ENCODE measurements around the gene HDAC1.
A peak's percentile ranks its signal among the peaks of the same experiment; 100 is the strongest.

The HDAC1 gene

DNA sequence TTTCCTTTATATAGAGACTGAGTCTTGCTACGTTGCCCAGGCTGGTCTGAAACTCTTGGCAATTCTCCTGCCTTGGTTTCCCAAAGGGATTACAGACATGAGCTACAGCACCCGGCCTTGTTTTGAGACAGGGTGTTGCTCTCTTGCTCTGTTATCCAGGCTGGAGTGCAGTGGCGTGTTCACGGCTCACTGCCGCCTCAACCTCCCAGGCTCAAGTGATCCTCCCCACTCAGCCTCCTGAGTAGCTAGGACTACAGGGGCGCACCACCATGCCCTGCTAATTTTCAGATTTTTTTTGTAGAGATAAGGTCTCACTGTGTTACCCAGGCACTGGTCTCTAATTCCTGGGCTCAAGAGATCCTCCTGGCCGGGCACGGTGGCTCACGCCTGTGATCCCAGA, 26.0 kb upstream of the HDAC1 start:
- Histone ChIP-seq H3K9ac (ENCODE audit: insufficient read length, low read depth) (no peak overlapping the region), H3K36me3 (ENCODE audit: insufficient read depth, insufficient read length, low read length) (no peaks in the 10 kb centered on the region), H3K9me3 (ENCODE audit: insufficient read depth, low read length) (no peaks in the 10 kb centered on the region), H3K27me3 (ENCODE audit: insufficient read depth, insufficient read length) (no peaks in the 10 kb centered on the region), H3K4me1 (ENCODE audit: insufficient read depth, insufficient read length) (peaks cover 11% of the 10 kb centered on the region), H3K4me3 (ENCODE audit: insufficient read length, low read depth) (no peak overlapping the region)
- TF ChIP-seq ZNF274 (IDR thresholded peaks at IDR 0.05; ENCODE audit: low read depth, low read length) (no peak), SUZ12 (IDR thresholded peaks at IDR 0.05; ENCODE audit: extremely low read depth, insufficient read depth, insufficient read length) (no peak), YY1 (IDR thresholded peaks at IDR 0.05; ENCODE audit: insufficient read depth, insufficient read length) (no peak)
- DNase-seq (ENCODE audit: low read depth, low spot score) = no peak

GRCh38 chr1:32266921-32267591, 24.8 kb upstream of the HDAC1 start:
- no peaks in the 10 kb centered on the region for H3K36me3 ChIP-seq (ENCODE audit: insufficient read depth, insufficient read length, low read length)
- H3K4me3 ChIP-seq (ENCODE audit: insufficient read length, low read depth) = no peak overlapping the region
- H3K27me3 ChIP-seq (ENCODE audit: insufficient read depth, insufficient read length) = no peaks in the 10 kb centered on the region
- no peak overlapping the region for H3K9ac ChIP-seq (ENCODE audit: insufficient read length, low read depth)
- DNase-seq (ENCODE audit: low read depth, low spot score) = no peak
- H3K4me1 ChIP-seq (ENCODE audit: insufficient read depth, insufficient read length) = peaks cover 14% of the 10 kb centered on the region
- H3K9me3 ChIP-seq (ENCODE audit: insufficient read depth, low read length) = no peaks in the 10 kb centered on the region
- no peak for TF ChIP-seq ZNF274 (IDR thresholded peaks at IDR 0.05; ENCODE audit: low read depth, low read length)
- TF ChIP-seq SUZ12 (IDR thresholded peaks at IDR 0.05; ENCODE audit: extremely low read depth, insufficient read depth, insufficient read length) = no peak

DNA sequence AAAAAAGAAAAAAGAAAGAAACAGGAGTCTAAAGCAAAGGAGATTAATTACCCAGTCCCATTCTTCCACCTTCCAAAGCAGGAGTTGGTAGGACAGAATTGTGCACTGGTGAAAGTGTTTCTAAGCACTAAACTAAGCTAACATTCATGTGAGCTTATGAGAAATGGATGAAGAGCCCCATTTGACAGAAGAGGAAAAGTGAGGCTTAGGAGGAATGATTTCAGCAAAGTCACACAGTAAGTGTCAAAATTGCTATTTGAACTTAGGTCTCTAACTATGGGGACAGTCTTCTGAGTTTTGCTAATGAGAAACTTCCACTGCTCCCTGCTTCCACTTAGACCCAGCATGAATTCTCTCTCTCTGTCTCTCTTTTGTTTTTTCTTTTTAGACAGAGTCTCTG, 22.1 kb upstream of the HDAC1 start:
- no peak for TF ChIP-seq ZNF274 (IDR thresholded peaks at IDR 0.05; ENCODE audit: low read depth, low read length)
- TF ChIP-seq YY1 (IDR thresholded peaks at IDR 0.05; ENCODE audit: insufficient read depth, insufficient read length) = no peak
- no peak for TF ChIP-seq SUZ12 (IDR thresholded peaks at IDR 0.05; ENCODE audit: extremely low read depth, insufficient read depth, insufficient read length)
- H3K9ac ChIP-seq (ENCODE audit: insufficient read length, low read depth) = no peak overlapping the region
- no peaks in the 10 kb centered on the region for H3K27me3 ChIP-seq (ENCODE audit: insufficient read depth, insufficient read length)
- DNase-seq (ENCODE audit: low read depth, low spot score) = no peak
- H3K36me3 ChIP-seq (ENCODE audit: insufficient read depth, insufficient read length, low read length) = no peaks in the 10 kb centered on the region
- no peak overlapping the region for H3K4me3 ChIP-seq (ENCODE audit: insufficient read length, low read depth)
- H3K9me3 ChIP-seq (ENCODE audit: insufficient read depth, low read length) = no peaks in the 10 kb centered on the region
- H3K4me1 ChIP-seq (ENCODE audit: insufficient read depth, insufficient read length) = peaks cover 28% of the 10 kb centered on the region

- TF ChIP-seq SUZ12 (IDR thresholded peaks at IDR 0.05; ENCODE audit: extremely low read depth, insufficient read depth, insufficient read length) (no peak), YY1 (IDR thresholded peaks at IDR 0.05; ENCODE audit: insufficient read depth, insufficient read length) (no peak), ZNF274 (IDR thresholded peaks at IDR 0.05; ENCODE audit: low read depth, low read length) (no peak)
- H3K4me3 ChIP-seq (ENCODE audit: insufficient read length, low read depth) = no peak overlapping the region
- no peaks in the 10 kb centered on the region for H3K27me3 ChIP-seq (ENCODE audit: insufficient read depth, insufficient read length)
- DNase-seq (ENCODE audit: low read depth, low spot score) = no peak
- no peaks in the 10 kb centered on the region for H3K36me3 ChIP-seq (ENCODE audit: insufficient read depth, insufficient read length, low read length)
- no peaks in the 10 kb centered on the region for H3K9me3 ChIP-seq (ENCODE audit: insufficient read depth, low read length)
- H3K9ac ChIP-seq (ENCODE audit: insufficient read length, low read depth) = peak overlapping the region; percentile 12
- peaks cover 27% of the 10 kb centered on the region for H3K4me1 ChIP-seq (ENCODE audit: insufficient read depth, insufficient read length)
Measured at GRCh38 chr1:32272557-32273390, 19.1 kb upstream of the HDAC1 start.

- no peak overlapping the region for H3K4me3 ChIP-seq (ENCODE audit: insufficient read length, low read depth)
- peaks cover 27% of the 10 kb centered on the region for H3K4me1 ChIP-seq (ENCODE audit: insufficient read depth, insufficient read length)
- TF ChIP-seq SUZ12 (IDR thresholded peaks at IDR 0.05; ENCODE audit: extremely low read depth, insufficient read depth, insufficient read length) (no peak), YY1 (IDR thresholded peaks at IDR 0.05; ENCODE audit: insufficient read depth, insufficient read length) (no peak), ZNF274 (IDR thresholded peaks at IDR 0.05; ENCODE audit: low read depth, low read length) (no peak)
- H3K36me3 ChIP-seq (ENCODE audit: insufficient read depth, insufficient read length, low read length) = no peaks in the 10 kb centered on the region
- no peaks in the 10 kb centered on the region for H3K9me3 ChIP-seq (ENCODE audit: insufficient read depth, low read length)
- peak; percentile 78 for DNase-seq (ENCODE audit: low read depth, low spot score)
- no peaks in the 10 kb centered on the region for H3K27me3 ChIP-seq (ENCODE audit: insufficient read depth, insufficient read length)
- H3K9ac ChIP-seq (ENCODE audit: insufficient read length, low read depth) = peak overlapping the region; percentile 12
Measured at GRCh38 chr1:32273391-32274208, 18.3 kb upstream of the HDAC1 start.

DNA sequence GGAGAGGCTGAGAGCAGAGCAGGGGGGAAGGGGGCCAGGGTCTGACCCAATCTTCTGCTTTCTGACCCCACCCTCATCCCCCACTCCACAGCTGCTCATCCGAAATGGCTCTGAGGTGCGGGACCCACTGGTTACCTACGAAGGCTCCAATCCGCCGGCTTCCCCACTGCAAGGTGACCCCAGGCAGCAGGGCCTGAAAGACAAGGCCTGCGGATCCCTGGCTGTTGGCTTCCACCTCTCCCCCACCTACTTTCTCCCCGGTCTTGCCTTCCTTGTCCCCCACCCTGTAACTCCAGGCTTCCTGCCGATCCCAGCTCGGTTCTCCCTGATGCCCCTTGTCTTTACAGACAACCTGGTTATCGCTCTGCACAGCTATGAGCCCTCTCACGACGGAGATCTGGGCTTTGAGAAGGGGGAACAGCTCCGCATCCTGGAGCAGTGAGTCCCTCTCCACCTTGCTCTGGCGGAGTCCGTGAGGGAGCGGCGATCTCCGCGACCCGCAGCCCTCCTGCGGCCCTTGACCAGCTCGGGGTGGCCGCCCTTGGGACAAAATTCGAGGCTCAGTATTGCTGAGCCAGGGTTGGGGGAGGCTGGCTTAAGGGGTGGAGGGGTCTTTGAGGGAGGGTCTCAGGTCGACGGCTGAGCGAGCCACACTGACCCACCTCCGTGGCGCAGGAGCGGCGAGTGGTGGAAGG, 17.1 kb upstream of the HDAC1 start:
- Histone ChIP-seq H3K27me3 (ENCODE audit: insufficient read depth, insufficient read length) (no peaks in the 10 kb centered on the region), H3K4me3 (ENCODE audit: insufficient read length, low read depth) (no peak overlapping the region), H3K36me3 (ENCODE audit: insufficient read depth, insufficient read length, low read length) (no peaks in the 10 kb centered on the region), H3K9me3 (ENCODE audit: insufficient read depth, low read length) (no peaks in the 10 kb centered on the region), H3K4me1 (ENCODE audit: insufficient read depth, insufficient read length) (peaks cover 27% of the 10 kb centered on the region), H3K9ac (ENCODE audit: insufficient read length, low read depth) (peak overlapping the region; percentile 22)
- DNase-seq (ENCODE audit: low read depth, low spot score) = no peak
- TF ChIP-seq SUZ12 (IDR thresholded peaks at IDR 0.05; ENCODE audit: extremely low read depth, insufficient read depth, insufficient read length) (no peak), ZNF274 (IDR thresholded peaks at IDR 0.05; ENCODE audit: low read depth, low read length) (no peak), YY1 (IDR thresholded peaks at IDR 0.05; ENCODE audit: insufficient read depth, insufficient read length) (no peak)

Measured in NT2/D1 (cell line).